Lower leg skin (tissue), 4 donors: ENCODE results near the gene DENND1B. TPM values are rescaled to one million over a fixed set of nuclear protein-coding genes. Genes with fewer than 3 reads are reported as not detected.

Experiments used
- DNase-seq, 2 donors: peaks; one replicate each; pipeline ENCODE4 v3.0.0-alpha.2; 2019; ENCODE audit warnings: low spot score in 2 of 2
- H3K4me3 ChIP-seq: fragments of 200-600 bp; sonication (generic); 2 replicates; pipeline ENCODE4 v1.5.1; 2017; ENCODE audit warnings: mild to moderate bottlenecking, low read depth; ENCODE audit not compliant: poor library complexity, severe bottlenecking
- CTCF ChIP-seq, 3 donors: fragments of 450-650 bp; IDR thresholded peaks; one replicate each; pipeline ENCODE4 v1.5.1; 2016; ENCODE audit warnings: antibody characterized with exemption in 3 of 3, mild to moderate bottlenecking in 3 of 3, moderate library complexity in 2 of 3
- POLR2A ChIP-seq, 2 donors: fragments of 450-650 bp; IDR thresholded peaks; one replicate each; pipeline ENCODE4 v1.6.1; 2016 to 2017; ENCODE audit warnings: antibody characterized with exemption in 2 of 2, mild to moderate bottlenecking in 1 of 2, moderate library complexity in 1 of 2
- WGBS, 2 donors: methylation state at CpG; one replicate each; pipeline ENCODE4 v1.1.5; 2018; 5-methylcytosine and 5-hydroxymethylcytosine counted together
- intact Hi-C: fragments of 100-400 bp; cut with DNase I; formaldehyde crosslinking; loops from one replicate; pipeline ENCODE4 v1.15.0; 2023; ENCODE audit warnings: low total_unique reads
- total RNA-seq, 4 donors: library from RNA; depleted of rRNA; stranded (reverse); fragments of >200 nt; gene quantifications; one replicate each; pipeline ENCODE4 v1.1.0, GENCODE V29; 2016

DENND1B gene
- total RNA-seq, 4 donors from 2014 or later: 5.5 to 12.4 (median 7.2) TPM

GRCh38 chr1:197659171-197659570 is 116.1 kb downstream of the DENND1B start:
- no peak for TF ChIP-seq POLR2A (IDR thresholded peaks at IDR 0.05)
- TF ChIP-seq CTCF (IDR thresholded peaks at IDR 0.05): no peak
- no peak overlapping the region for H3K4me3 ChIP-seq
- intact Hi-C loops: no loop called here
- WGBS, 2 donors: 79 to 80% methylated on average over 3 of the region's 3 CpGs
- no peak for DNase-seq

- no peak for DNase-seq
- intact Hi-C loops: no loop called here
- no peak overlapping the region for H3K4me3 ChIP-seq
- 76 to 83% methylated on average over 2 of the region's 2 CpGs for WGBS, 2 donors
- TF ChIP-seq POLR2A (IDR thresholded peaks at IDR 0.05) (no peak), CTCF (IDR thresholded peaks at IDR 0.05) (no peak)
These were observed 126.1 kb downstream of the DENND1B start for GRCh38 chr1:197649188-197649587.

- no peak for TF ChIP-seq CTCF (IDR thresholded peaks at IDR 0.05)
- no peak for TF ChIP-seq POLR2A (IDR thresholded peaks at IDR 0.05)
- intact Hi-C loops: no loop called here
- no peak for DNase-seq
- 80 to 86% methylated on average over 2 of the region's 2 CpGs for WGBS, 2 donors
- H3K4me3 ChIP-seq: no peak overlapping the region
These were observed 137.0 kb downstream of the DENND1B start for GRCh38 chr1:197638316-197638715.

GRCh38 chr1:197637406-197637805 is 137.9 kb downstream of the DENND1B start:
- TF ChIP-seq CTCF (IDR thresholded peaks at IDR 0.05) (no peak), POLR2A (IDR thresholded peaks at IDR 0.05) (no peak)
- DNase-seq: no peak
- WGBS, 2 donors: 88 to 89% methylated on average over 3 of the region's 3 CpGs
- H3K4me3 ChIP-seq: no peak overlapping the region
- intact Hi-C loops: no loop called here

GRCh38 chr1:197633447-197634078 is 141.7 kb downstream of the DENND1B start:
- DNase-seq: no peak
- no peak overlapping the region for H3K4me3 ChIP-seq
- 68 to 72% methylated on average over 2 of the region's 2 CpGs for WGBS, 2 donors
- intact Hi-C loops: no loop called here
- TF ChIP-seq CTCF (IDR thresholded peaks at IDR 0.05) (no peak), POLR2A (IDR thresholded peaks at IDR 0.05) (no peak)

- no peak for TF ChIP-seq POLR2A (IDR thresholded peaks at IDR 0.05)
- no peak for TF ChIP-seq CTCF (IDR thresholded peaks at IDR 0.05)
- intact Hi-C loops: no loop called here
- no peak for DNase-seq
- 55 to 63% methylated on average over 1 of the region's 1 CpG for WGBS, 2 donors
- no peak overlapping the region for H3K4me3 ChIP-seq
These were observed 142.6 kb downstream of the DENND1B start for GRCh38 chr1:197632651-197633050.
